ENCODE data around the gene CNTNAP2.

- TF ChIP-seq EZH2 (IDR thresholded peaks at IDR 0.05; ENCODE audit: low read length, missing control alignments), result no peak
- TF ChIP-seq CTCF (conservative IDR thresholded peaks at IDR 0.05 in 1 of 2, IDR thresholded peaks at IDR 0.05 in 1 of 2; ENCODE audit: low read depth in 1 of 2, low read length in 2 of 2), result no peak
Measured at GRCh38 chr7:146554556-146554955, 438.0 kb downstream of the CNTNAP2 start.

Data from fibroblast of lung (primary cell).